ENCODE measurements around the gene ATP6V1A.

The ATP6V1A gene

GRCh38 chr3:113747283-113748046 is 630 bp downstream of the ATP6V1A start:
- peak in 2 of 5 experiments; percentile 17 to 32 for DNase-seq

DNA sequence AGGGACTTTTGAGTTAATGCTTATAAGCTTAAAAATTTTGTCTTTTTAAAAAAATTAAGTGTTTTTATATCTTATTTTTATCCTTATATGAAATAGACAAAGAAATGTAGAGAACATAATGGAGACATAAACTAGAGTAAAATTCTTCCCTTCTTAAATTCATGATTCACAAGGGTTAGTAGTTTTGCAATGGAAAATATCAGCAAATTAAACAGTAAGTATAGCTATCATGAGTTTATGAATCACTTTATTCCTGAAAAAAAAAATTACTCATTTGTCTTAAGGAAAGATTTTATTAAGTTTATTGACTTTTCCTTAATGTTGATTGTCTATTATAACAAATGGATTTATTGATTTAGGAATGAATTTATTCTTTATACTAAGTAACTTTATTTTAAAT is 4.3 kb downstream of the ATP6V1A start:
- DNase-seq = no peak

DNA sequence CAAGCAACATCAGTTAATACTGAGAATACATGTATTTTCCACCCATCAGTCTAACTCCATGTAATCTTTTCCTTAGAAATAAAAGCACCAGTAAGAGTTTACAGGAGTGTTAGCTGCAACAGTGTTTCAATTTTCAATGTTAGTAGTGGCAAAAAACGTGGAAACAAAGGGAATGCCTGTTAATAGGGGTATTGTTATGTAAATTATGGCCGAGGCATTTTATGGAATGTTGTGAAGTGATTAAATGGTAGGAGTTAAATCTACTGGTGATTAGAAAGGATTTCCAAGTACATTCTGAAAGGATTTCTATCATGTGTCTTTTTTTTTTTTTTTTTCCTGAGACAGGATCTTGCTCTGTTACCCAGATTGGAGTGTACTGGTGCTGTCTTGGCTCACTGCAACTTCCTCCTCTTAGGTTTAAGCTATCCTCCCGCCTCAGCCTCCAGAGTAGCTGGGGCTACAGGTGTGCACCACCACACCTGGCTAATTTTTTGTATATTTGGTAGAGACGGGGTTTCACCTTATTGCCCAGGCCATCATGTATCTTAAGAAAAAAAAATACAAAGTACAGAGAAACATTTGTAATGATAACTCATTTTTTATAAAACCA is 6.6 kb downstream of the ATP6V1A start:
- DNase-seq = no peak

DNA sequence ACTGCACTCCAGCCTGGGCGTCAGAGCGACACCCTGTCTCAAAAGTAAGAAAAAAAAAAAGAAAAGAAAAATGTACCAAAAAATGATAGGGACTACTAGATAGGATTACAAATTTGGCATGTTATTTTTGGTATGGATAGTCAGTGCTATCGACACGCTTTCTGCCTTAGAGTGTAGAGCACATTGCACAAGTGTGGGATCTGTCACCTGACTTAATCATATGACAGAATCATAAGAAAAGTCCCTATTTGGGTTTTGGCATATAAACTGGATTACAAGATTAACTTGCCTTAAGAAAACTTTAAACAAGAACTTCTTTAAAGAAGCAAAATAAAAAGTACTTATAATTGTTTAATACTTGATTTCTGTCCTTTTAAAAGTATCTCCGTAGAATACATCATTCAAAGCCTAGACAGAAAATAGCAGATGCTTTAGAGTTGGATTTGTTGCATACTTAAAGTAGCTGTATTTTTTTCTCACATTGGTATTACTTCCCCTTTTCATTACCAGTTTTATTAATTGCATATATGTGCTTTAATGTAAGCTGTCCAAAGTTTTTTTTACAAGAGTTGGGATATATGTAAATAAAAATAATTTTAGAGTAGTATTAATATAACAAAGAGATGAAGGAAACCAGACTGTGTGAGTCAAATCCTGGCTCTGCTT is 7.8 kb downstream of the ATP6V1A start:
- DNase-seq = no peak

DNA sequence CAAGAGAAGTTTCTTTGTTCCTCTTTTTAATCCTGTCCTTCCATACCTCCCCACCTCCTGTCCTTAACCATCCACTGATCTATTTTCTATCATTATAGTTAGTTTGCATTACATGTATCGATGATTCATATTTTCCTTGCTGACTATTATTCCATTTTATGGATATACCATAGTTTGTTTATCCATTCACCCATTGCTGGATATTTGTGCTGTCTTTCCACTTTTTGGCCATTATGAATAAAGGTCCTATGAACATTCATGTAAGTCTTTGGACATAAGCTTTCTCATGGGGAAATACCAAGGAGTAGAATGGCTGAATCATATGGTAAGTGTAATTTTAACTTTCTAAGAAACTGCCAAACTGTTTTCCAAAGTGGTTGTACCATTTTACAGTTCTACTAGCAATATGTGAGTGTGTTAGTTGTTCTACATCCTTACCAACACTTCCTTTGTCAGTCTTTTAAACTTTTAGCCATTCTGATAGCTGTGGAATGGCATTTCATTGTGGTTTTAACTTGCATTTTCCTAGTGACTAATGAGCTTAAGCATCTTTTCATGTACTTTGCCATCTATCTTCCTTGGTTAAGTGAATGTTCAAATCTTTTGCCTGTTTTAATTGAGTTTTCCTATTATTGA is 11.7 kb downstream of the ATP6V1A start:
- no peak for DNase-seq

DNA sequence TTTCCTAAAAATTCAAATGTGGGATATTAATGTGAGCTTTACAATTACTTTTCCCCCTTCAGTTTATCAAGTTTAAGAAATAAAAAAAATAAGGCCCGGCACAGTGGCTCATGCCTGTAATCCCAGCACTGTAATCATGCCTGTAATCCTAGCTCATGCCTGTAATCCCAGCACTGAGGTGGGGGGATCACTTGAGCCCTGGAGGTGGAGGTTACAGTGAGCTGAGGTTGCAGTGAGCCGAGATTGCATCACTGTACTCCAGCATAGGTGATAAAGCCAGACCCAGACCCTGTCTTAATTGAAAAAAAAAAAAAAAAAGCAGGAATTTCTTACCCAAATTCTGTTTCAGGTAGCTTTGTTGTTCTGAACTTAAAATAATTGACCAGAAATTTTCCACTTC is 17.9 kb downstream of the ATP6V1A start:
- no peak for DNase-seq

- peak in 1 of 5 experiments; percentile 18 for DNase-seq
Measured at GRCh38 chr3:113769551-113769950, 22.7 kb downstream of the ATP6V1A start.

DNA sequence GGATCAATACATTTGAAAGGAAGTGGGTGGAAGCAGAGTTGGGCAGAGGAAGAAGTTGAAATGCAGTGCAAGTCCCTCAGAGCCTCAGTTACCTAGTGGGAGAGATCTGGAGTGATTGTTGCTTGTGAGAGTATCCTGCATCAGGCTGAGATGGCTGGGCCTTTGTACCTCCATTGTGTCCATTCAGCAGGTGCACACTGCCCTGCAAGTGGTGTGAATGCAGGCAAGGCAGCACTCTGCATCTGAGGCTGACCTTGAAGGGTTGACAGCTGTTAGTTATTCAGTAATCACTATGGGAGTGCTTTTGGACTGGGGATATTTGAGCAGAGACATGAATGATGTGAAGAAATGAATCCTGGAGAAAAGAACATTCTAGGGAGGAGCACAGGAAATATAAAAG is 25.2 kb downstream of the ATP6V1A start:
- DNase-seq = no peak

DNA sequence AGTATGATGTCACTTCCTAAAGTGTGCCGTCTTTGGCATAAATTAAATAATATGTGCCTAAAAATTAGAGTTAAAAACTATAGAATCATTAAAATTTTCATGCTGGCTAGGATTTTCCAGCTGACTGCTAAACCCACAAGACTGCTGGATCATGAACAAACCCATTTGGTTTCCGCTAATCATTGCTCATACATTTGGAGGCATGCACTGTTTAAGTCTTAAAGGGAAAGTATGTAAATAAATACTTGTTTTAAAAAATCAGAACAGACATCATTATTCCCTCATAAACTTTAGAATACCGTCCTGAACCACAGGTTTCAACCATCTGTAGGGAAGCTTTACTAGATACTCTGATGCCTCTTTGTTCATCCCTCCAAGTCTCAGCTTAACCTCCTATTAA is 26.5 kb downstream of the ATP6V1A start:
- DNase-seq = no peak

GRCh38 chr3:113775516-113775915 is 28.7 kb downstream of the ATP6V1A start:
- no peak for DNase-seq

DNA sequence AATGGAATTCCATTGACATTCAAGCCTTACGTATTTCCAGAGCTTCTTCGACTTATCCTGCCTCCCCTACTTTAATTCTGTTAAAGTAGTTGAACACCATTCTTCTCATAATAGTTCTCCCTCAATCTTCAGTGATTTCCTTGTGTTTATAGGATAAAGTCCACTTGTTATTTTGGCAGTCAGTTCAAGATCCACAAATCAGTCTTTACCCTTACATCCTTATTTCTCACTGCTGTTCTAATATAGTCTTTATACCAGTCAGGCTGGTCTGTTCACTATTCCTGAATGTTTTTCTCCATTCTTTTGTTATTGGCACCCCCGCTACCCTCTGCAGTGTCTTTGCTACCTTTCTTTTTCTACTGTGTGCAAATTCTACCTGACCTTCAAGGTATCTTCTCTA is 29.7 kb downstream of the ATP6V1A start:
- no peak for DNase-seq

DNA sequence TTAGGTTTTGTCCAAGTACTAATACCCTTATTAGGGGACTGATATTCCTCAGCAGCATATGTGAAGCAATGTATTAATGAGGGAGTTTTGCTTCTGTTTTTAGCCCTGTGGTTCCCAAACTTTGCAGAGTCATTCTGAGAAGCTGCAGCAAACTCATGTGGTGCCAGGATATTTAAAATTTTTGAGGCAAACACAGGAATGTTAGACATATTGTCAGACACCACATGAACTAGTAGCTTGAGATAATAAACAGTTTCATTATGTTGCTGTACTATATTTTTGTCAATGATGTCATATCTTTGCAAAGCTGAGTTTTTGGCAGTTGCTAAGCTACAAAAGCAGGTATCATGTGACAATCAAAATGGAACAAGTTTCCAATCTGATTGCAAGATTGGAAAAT is 36.6 kb downstream of the ATP6V1A start:
- DNase-seq = peak in 1 of 5 experiments; percentile 5

DNA sequence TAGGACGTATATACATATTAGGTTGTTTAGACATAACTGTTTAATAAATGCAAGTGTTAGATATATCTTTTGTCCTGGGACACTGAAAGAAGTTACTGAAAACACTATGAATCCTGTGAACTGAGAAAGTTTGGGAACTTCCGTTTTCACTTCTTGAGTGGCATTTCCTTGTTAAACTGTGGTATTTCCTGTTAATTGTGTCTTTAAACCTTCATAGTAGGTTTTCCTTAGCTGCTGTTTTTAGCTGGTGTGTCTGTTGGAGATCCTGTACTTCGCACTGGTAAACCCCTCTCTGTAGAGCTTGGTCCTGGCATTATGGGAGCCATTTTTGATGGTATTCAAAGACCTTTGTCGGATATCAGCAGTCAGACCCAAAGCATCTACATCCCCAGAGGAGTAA is 37.1 kb downstream of the ATP6V1A start:
- no peak for DNase-seq

DNA sequence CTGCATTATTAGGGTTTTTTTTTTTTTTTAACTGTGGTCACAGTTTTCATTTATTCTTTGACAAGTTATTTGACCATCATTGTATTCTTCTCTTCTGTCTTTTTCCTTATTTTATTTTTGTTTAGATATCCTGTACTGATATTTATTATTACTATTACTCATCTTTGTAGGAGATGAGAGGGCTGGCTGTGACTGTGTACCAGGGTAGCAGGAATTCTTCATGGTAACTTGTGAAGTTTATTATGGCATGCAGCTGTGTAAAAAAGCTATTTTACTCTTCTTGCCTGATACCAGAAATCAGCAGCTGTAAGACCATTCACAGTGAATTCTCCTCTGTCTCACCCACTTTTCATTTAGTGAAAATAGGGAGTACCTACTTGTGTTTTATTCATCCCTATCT is 44.5 kb downstream of the ATP6V1A start:
- no peak for DNase-seq

GRCh38 chr3:113794526-113794925 is 47.7 kb downstream of the ATP6V1A start:
- DNase-seq = no peak

GRCh38 chr3:113795693-113796092 is 48.9 kb downstream of the ATP6V1A start:
- no peak for DNase-seq

GRCh38 chr3:113802795-113803455 is 56.1 kb downstream of the ATP6V1A start:
- peak in 1 of 5 experiments; percentile 16 for DNase-seq

- no peak for DNase-seq
Measured at GRCh38 chr3:113804661-113805060, 57.8 kb downstream of the ATP6V1A start.

DNA sequence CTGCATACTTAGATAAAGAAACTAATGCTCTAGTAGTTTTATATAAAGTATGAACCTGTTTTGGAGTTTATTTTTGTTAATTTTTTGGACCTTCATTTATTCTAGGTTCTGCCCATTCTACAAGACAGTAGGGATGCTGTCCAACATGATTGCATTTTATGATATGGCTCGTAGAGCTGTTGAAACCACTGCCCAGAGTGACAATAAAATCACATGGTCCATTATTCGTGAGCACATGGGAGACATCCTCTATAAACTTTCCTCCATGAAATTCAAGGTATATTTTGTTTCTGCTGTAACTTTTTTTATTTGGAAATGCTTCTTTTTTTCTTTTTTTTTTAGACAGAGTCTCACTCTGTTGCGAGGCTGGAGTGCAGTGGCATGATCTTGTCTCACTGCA is 58.4 kb downstream of the ATP6V1A start:
- DNase-seq = no peak

- DNase-seq = no peak
Measured at GRCh38 chr3:113812854-113813253, 66.0 kb downstream of the ATP6V1A start.

DNA sequence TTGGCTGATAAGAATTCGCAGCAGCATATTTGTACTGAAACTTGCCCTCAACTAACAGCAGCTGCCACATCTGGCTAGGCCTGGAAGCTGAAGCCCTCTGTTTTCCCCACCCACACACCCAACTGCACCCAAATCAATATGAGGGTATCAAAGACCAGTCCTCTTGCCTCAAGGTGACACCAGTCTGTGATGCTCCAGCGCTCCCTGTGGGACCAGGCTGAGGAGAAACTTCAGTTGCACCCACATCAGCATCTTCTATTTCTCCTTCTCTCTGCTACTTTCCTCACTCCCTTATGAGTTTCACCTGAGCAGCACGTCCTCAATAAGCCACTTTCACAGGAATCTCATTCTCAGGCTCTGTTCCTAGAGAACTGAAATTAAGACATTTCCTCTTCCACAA is 73.0 kb downstream of the ATP6V1A start:
- DNase-seq = no peak

GRCh38 chr3:113825090-113825489 is 78.3 kb downstream of the ATP6V1A start:
- no peak for DNase-seq

DNA sequence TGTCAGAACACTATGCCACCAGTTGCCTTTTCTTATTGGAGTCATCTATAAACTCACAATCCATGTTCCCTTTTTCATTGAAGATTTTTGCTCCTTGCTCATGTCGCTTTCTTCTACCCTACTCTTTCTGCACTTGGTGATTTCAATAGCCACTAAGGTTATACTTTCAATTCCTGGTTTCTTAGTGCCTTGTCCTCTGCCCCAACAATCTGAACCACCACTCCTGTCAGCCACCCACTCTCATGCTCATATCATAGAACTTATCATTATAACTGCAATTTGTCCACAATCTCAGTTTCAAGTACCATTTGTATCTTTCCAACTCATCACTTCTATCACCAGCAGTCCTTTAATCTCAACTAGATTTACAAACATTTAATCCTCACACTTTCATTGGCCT is 81.8 kb downstream of the ATP6V1A start:
- DNase-seq = no peak
